ENCODE results near the gene WDFY3.
"Not testable (repeated sequence)": the region's sequence is repeated elsewhere in the genome, so short reads cannot be mapped to it uniquely, and the experiment has no call there.

WDFY3 gene

GRCh38 chr4:84684361-84684760 lies 282.1 kb downstream of the WDFY3 start:
- no peak overlapping the region for H3K27ac ChIP-seq
- TF ChIP-seq, protein P1, sequence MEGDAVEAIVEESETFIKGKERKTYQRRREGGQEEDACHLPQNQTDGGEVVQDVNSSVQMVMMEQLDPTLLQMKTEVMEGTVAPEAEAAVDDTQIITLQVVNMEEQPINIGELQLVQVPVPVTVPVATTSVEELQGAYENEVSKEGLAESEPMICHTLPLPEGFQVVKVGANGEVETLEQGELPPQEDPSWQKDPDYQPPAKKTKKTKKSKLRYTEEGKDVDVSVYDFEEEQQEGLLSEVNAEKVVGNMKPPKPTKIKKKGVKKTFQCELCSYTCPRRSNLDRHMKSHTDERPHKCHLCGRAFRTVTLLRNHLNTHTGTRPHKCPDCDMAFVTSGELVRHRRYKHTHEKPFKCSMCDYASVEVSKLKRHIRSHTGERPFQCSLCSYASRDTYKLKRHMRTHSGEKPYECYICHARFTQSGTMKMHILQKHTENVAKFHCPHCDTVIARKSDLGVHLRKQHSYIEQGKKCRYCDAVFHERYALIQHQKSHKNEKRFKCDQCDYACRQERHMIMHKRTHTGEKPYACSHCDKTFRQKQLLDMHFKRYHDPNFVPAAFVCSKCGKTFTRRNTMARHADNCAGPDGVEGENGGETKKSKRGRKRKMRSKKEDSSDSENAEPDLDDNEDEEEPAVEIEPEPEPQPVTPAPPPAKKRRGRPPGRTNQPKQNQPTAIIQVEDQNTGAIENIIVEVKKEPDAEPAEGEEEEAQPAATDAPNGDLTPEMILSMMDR (conservative IDR thresholded peaks at IDR 0.05) = no peak

GRCh38 chr4:84683064-84683850 lies 283.2 kb downstream of the WDFY3 start:
- no peak overlapping the region for H3K27ac ChIP-seq
- TF ChIP-seq, protein P1 (conservative IDR thresholded peaks at IDR 0.05) = no peak

DNA sequence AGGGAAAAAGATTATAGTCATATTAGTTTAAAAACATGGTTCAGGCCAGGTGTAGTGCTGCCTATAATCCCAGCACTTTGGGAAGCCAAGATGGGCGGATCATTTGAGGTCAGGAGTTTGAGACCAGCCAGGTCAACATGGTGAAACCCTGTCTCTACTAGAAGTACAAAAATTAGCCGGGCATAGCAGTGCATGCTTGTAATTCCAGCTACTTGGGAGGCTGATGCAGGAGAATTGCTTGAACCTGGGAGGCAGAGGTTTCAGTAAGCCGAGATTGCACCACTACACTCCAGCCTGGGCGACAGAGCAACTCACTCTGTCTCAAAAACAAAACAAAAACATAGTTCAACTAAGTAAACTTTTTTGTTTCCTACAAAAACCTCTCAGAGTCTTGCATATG lies 283.8 kb downstream of the WDFY3 start:
- not testable (repeated sequence) for H3K27ac ChIP-seq

GRCh38 chr4:84681486-84682274 lies 284.8 kb downstream of the WDFY3 start:
- TF ChIP-seq, protein P1 (conservative IDR thresholded peaks at IDR 0.05) = no peak
- H3K27ac ChIP-seq = no peak overlapping the region

DNA sequence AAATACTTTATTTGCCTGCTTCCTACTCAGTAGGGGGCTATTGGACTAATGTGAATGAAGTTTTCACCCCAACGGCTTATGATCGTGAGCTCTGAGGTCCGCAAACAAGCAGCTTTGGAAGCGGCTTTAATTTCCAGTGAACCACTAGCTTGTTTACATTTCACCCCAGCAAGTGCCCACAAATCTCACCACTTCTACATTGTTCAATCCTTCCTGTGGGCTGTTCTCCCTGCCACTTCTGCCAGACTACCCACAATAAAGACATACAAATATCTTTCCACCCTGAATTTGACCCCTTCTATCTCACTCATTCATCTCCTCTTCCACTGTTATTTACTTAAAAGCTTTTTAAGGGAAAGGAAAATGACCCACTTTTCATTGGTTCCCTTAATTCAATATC lies 285.5 kb downstream of the WDFY3 start:
- TF ChIP-seq, protein P1 (conservative IDR thresholded peaks at IDR 0.05) = no peak
- no peak overlapping the region for H3K27ac ChIP-seq

DNA sequence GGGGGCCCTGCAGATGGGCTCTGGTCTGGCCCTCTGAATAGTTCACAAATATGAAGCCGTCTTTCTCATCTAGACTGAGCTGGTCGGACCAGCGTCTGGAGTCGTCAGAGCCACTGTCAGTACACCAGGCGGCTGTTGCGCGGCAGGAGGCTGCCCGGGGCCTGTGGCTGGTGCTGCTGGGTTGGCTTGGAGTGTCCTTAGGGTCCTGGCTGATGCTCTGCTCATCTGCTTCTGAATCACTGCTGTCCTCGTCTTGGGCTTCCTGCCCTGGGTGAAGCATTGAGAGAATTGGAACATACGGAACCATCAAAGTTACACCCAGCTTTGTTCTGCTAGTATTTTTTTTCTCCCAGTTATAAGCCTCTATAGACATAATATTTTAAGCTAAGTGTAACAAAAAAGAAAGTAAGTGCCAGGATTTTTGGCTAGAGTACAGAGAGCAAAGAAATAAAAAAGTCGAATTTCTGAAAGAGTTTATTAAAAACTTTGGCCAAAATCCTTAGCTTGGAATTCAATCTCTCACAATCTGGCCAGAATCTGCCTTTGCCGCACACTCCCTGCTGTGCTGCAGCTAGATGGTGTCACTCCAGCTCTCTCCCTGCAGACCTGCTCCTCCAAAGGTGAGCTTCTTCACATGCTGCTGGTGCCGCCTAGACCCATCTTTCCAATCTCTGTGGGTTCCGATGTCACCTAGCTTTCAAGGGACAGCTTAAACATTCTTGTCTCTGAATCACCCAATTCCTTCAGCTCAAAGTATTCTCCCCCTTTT lies 287.3 kb downstream of the WDFY3 start:
- TF ChIP-seq, protein P1 (conservative IDR thresholded peaks at IDR 0.05) = no peak
- H3K27ac ChIP-seq = no peak overlapping the region

DNA sequence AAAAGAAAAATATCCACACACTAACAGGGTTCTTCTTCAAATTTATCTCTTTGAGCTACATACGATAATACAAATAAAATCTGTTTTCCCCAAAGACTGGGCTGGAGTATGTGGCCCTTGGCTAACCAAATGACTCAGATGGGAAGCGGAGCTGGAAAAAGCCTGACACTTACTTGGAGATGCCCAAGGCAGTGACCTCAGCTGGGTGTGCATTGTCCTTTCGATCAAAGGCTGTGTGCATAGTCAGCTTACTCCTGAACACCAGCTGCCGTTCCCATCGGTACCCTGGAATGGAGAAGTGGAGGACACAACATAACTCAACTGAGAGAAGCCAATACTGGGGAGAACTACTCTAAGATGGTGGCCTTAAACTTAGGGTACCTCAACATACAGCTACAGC lies 288.5 kb downstream of the WDFY3 start:
- TF ChIP-seq, protein P1 (conservative IDR thresholded peaks at IDR 0.05) = no peak
- H3K27ac ChIP-seq = no peak overlapping the region
